ENCODE data around the gene LRRTM3. TPM values are rescaled to one million over a fixed set of nuclear protein-coding genes. Genes with fewer than 3 reads are reported as not detected.

Gene LRRTM3
- total and polyA plus RNA-seq, 10 donors: not detected

- no peak for TF ChIP-seq POLR2AphosphoS5 (IDR thresholded peaks at IDR 0.05)
- TF ChIP-seq POLR2A (IDR thresholded peaks at IDR 0.05): no peak
- TF ChIP-seq CTCF (IDR thresholded peaks at IDR 0.05 in 8 of 11, conservative IDR thresholded peaks at IDR 0.05 in 3 of 11): no peak
- intact Hi-C loops (cut with DNase I; ENCODE audit: low total_unique reads): no loop called here
- Histone ChIP-seq H3K36me3 (no peaks in the 10 kb centered on the region), H3K27ac (no peak overlapping the region), H3K27me3 (replicated peaks in 1 of 7) (no peaks in the 10 kb centered on the region), H3K4me3 (no peak overlapping the region), H3K4me1 (no peaks in the 10 kb centered on the region), H3K9me3 (no peaks in the 10 kb centered on the region)
- no peak for DNase-seq
- WGBS, 5 donors: 85 to 90% (median 89%) methylated on average over 2 of the region's 2 CpGs
These were observed 32.6 kb downstream of the LRRTM3 start for GRCh38 chr10:66958466-66958865.

- no peaks in the 10 kb centered on the region for H3K27me3 ChIP-seq (replicated peaks in 1 of 7)
- WGBS, 5 donors: 39 to 54% (median 46%) methylated on average over 4 of the region's 4 CpGs
- intact Hi-C loops (cut with DNase I; ENCODE audit: low total_unique reads): no loop called here
- H3K9me3 ChIP-seq: no peaks in the 10 kb centered on the region
- no peak overlapping the region for H3K4me3 ChIP-seq
- H3K36me3 ChIP-seq: no peaks in the 10 kb centered on the region
- H3K27ac ChIP-seq: no peak overlapping the region
- no peak for DNase-seq
- no peaks in the 10 kb centered on the region for H3K4me1 ChIP-seq
- TF ChIP-seq CTCF (IDR thresholded peaks at IDR 0.05 in 8 of 11, conservative IDR thresholded peaks at IDR 0.05 in 3 of 11): no peak
- TF ChIP-seq POLR2A (IDR thresholded peaks at IDR 0.05): no peak
- TF ChIP-seq POLR2AphosphoS5 (IDR thresholded peaks at IDR 0.05): no peak
These were observed 39.1 kb downstream of the LRRTM3 start for GRCh38 chr10:66964946-66965345.

- no peaks in the 10 kb centered on the region for H3K4me1 ChIP-seq
- no peaks in the 10 kb centered on the region for H3K27me3 ChIP-seq (replicated peaks in 1 of 7)
- no peak for DNase-seq
- TF ChIP-seq POLR2AphosphoS5 (IDR thresholded peaks at IDR 0.05) (no peak), POLR2A (IDR thresholded peaks at IDR 0.05) (no peak)
- H3K36me3 ChIP-seq: no peaks in the 10 kb centered on the region
- H3K9me3 ChIP-seq: no peaks in the 10 kb centered on the region
- intact Hi-C loops (cut with DNase I; ENCODE audit: low total_unique reads): no loop called here
- no peak overlapping the region for H3K4me3 ChIP-seq
- 77 to 85% (median 79%) methylated on average over 4 of the region's 4 CpGs for WGBS, 5 donors
- H3K27ac ChIP-seq: no peak overlapping the region
These were observed 54.5 kb downstream of the LRRTM3 start for GRCh38 chr10:66980246-66980815.

- Histone ChIP-seq H3K9me3 (no peaks in the 10 kb centered on the region), H3K4me3 (no peak overlapping the region), H3K27ac (no peak overlapping the region), H3K36me3 (no peaks in the 10 kb centered on the region), H3K4me1 (no peaks in the 10 kb centered on the region), H3K27me3 (replicated peaks in 1 of 7) (no peaks in the 10 kb centered on the region)
- no peak for DNase-seq
- 70 to 87% (median 75%) methylated on average over 3 of the region's 3 CpGs for WGBS, 5 donors
- TF ChIP-seq CTCF (IDR thresholded peaks at IDR 0.05 in 8 of 11, conservative IDR thresholded peaks at IDR 0.05 in 3 of 11) (no peak), POLR2A (IDR thresholded peaks at IDR 0.05) (no peak), POLR2AphosphoS5 (IDR thresholded peaks at IDR 0.05) (no peak)
- intact Hi-C loops (cut with DNase I; ENCODE audit: low total_unique reads): no loop called here
These were observed 55.7 kb downstream of the LRRTM3 start for GRCh38 chr10:66981361-66982052.

Measured in spleen (tissue), 11 donors.